ENCODE measurements around the gene USP6NL.

GRCh38 chr10:11611248-11612020 lies at the start of gene USP6NL:
- TF ChIP-seq, protein P1, sequence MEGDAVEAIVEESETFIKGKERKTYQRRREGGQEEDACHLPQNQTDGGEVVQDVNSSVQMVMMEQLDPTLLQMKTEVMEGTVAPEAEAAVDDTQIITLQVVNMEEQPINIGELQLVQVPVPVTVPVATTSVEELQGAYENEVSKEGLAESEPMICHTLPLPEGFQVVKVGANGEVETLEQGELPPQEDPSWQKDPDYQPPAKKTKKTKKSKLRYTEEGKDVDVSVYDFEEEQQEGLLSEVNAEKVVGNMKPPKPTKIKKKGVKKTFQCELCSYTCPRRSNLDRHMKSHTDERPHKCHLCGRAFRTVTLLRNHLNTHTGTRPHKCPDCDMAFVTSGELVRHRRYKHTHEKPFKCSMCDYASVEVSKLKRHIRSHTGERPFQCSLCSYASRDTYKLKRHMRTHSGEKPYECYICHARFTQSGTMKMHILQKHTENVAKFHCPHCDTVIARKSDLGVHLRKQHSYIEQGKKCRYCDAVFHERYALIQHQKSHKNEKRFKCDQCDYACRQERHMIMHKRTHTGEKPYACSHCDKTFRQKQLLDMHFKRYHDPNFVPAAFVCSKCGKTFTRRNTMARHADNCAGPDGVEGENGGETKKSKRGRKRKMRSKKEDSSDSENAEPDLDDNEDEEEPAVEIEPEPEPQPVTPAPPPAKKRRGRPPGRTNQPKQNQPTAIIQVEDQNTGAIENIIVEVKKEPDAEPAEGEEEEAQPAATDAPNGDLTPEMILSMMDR (IDR thresholded peaks at IDR 0.05) = no peak
- no peak for TF ChIP-seq POLR2A (IDR thresholded peaks at IDR 0.05)

Data from testis (tissue), 2 donors.